Measurements from ENCODE around the gene PDE8B.

PDE8B gene

GRCh38 chr5:77302653-77303052 is 92.2 kb downstream of the PDE8B start:
- TF ChIP-seq CTCF (IDR thresholded peaks at IDR 0.05; ENCODE audit: borderline replicate concordance, control extremely low read depth, extremely low read depth, insufficient read depth, missing control alignments), result no peak
- no peak for DNase-seq (ENCODE audit: low spot score)
- in situ Hi-C loops (cut with MboI; ENCODE audit: low sequenced_read_pairs, unreplicated experiment), result no loop called here

- TF ChIP-seq CTCF (IDR thresholded peaks at IDR 0.05; ENCODE audit: borderline replicate concordance, control extremely low read depth, extremely low read depth, insufficient read depth, missing control alignments), result no peak
- no peak for DNase-seq (ENCODE audit: low spot score)
- in situ Hi-C loops (cut with MboI; ENCODE audit: low sequenced_read_pairs, unreplicated experiment), result no loop called here
Observed at GRCh38 chr5:77304388-77304787, 93.9 kb downstream of the PDE8B start.

- TF ChIP-seq CTCF (IDR thresholded peaks at IDR 0.05; ENCODE audit: borderline replicate concordance, control extremely low read depth, extremely low read depth, insufficient read depth, missing control alignments), result no peak
- DNase-seq (ENCODE audit: low spot score), result no peak
- in situ Hi-C loops (cut with MboI; ENCODE audit: low sequenced_read_pairs, unreplicated experiment), result no loop called here
Observed at GRCh38 chr5:77305222-77305846, 94.9 kb downstream of the PDE8B start.

GRCh38 chr5:77305956-77306355 is 95.5 kb downstream of the PDE8B start:
- no peak for TF ChIP-seq CTCF (IDR thresholded peaks at IDR 0.05; ENCODE audit: borderline replicate concordance, control extremely low read depth, extremely low read depth, insufficient read depth, missing control alignments)
- in situ Hi-C loops (cut with MboI; ENCODE audit: low sequenced_read_pairs, unreplicated experiment), result no loop called here
- no peak for DNase-seq (ENCODE audit: low spot score)

- in situ Hi-C loops (cut with MboI; ENCODE audit: low sequenced_read_pairs, unreplicated experiment), result no loop called here
- TF ChIP-seq CTCF (IDR thresholded peaks at IDR 0.05; ENCODE audit: borderline replicate concordance, control extremely low read depth, extremely low read depth, insufficient read depth, missing control alignments), result no peak
- no peak for DNase-seq (ENCODE audit: low spot score)
Observed at GRCh38 chr5:77306531-77306930, 96.1 kb downstream of the PDE8B start.

- DNase-seq (ENCODE audit: low spot score), result no peak
- no peak for TF ChIP-seq CTCF (IDR thresholded peaks at IDR 0.05; ENCODE audit: borderline replicate concordance, control extremely low read depth, extremely low read depth, insufficient read depth, missing control alignments)
- in situ Hi-C loops (cut with MboI; ENCODE audit: low sequenced_read_pairs, unreplicated experiment), result no loop called here
Observed at GRCh38 chr5:77308154-77308960, 97.9 kb downstream of the PDE8B start.
